ENCODE results near the gene FAM124A. TPM values are rescaled to one million over a fixed set of nuclear protein-coding genes. Genes with fewer than 3 reads are reported as not detected.

The FAM124A gene
- polyA plus RNA-seq, 2 donors, result 0.43 to 0.64 TPM

DNA sequence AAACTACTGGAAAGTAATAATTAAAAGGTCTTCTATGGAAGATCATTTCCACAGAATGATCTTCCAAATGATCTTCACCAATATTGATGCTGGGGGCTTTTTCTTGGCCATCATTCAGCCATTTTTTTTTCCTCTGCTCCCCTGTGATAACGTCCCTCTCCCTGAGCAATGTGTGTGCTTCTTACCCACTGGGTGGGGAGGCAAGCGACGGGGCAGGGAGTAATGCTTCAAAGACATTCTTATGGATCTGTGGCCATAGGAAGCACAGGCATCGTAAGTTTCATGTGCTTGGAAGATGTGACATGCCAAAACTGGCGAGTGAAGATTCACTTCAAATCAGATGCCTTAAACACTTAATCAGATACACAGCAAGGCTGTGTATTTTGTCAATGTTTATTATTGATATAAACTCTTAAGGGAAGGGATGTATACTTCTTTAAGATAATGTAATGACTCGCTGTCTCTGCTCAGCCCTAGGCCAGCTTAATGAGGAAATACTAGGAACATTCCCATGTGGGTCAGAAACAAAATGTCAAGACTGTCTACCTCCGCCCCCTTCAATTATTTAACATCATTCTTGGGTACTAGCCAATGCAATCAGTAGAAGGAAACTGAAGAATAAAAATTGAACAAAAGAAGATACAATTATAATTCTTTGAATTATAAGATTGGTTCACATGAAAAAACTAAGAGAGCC, 83.2 kb downstream of the FAM124A start:
- H3K4me1 ChIP-seq (ENCODE audit: control insufficient read depth in 2 of 2, insufficient read depth in 2 of 2, low read length in 1 of 2), result peaks cover 0 to 2% of the 10 kb centered on the region in 2 donors
- no peak overlapping the region for H3K27ac ChIP-seq (ENCODE audit: low read depth in 2 of 2, low read length in 1 of 2)
- H3K4me3 ChIP-seq (ENCODE audit: low read depth in 1 of 2, low read length in 2 of 2), result no peak overlapping the region
- 70 to 75% methylated on average over 7 of the region's 7 CpGs for WGBS, 2 donors
- H3K9me3 ChIP-seq (ENCODE audit: control insufficient read depth in 2 of 2, insufficient read depth in 1 of 2, low read depth in 1 of 2, low read length in 1 of 2), result no peaks in the 10 kb centered on the region
- H3K27me3 ChIP-seq (ENCODE audit: control insufficient read depth in 1 of 2, insufficient read depth in 2 of 2, low read length in 2 of 2), result no peaks in the 10 kb centered on the region
- no peaks in the 10 kb centered on the region for H3K36me3 ChIP-seq (ENCODE audit: control insufficient read depth in 2 of 2, insufficient read depth in 2 of 2, low read length in 1 of 2)

- no peaks in the 10 kb centered on the region for H3K27me3 ChIP-seq (ENCODE audit: control insufficient read depth in 1 of 2, insufficient read depth in 2 of 2, low read length in 2 of 2)
- H3K9me3 ChIP-seq (ENCODE audit: control insufficient read depth in 2 of 2, insufficient read depth in 1 of 2, low read depth in 1 of 2, low read length in 1 of 2), result no peaks in the 10 kb centered on the region
- WGBS, 2 donors, result 65 to 67% methylated on average over 6 of the region's 6 CpGs
- no peak overlapping the region for H3K4me3 ChIP-seq (ENCODE audit: low read depth in 1 of 2, low read length in 2 of 2)
- H3K36me3 ChIP-seq (ENCODE audit: control insufficient read depth in 2 of 2, insufficient read depth in 2 of 2, low read length in 1 of 2), result no peaks in the 10 kb centered on the region
- peaks cover 0 to 2% of the 10 kb centered on the region in 2 donors for H3K4me1 ChIP-seq (ENCODE audit: control insufficient read depth in 2 of 2, insufficient read depth in 2 of 2, low read length in 1 of 2)
- H3K27ac ChIP-seq (ENCODE audit: low read depth in 2 of 2, low read length in 1 of 2), result no peak overlapping the region
Observed at GRCh38 chr13:51308781-51309180, 86.6 kb downstream of the FAM124A start.

- Histone ChIP-seq H3K4me3 (ENCODE audit: low read depth in 1 of 2, low read length in 2 of 2) (no peak overlapping the region), H3K4me1 (ENCODE audit: control insufficient read depth in 2 of 2, insufficient read depth in 2 of 2, low read length in 1 of 2) (no peaks in the 10 kb centered on the region), H3K27ac (ENCODE audit: low read depth in 2 of 2, low read length in 1 of 2) (no peak overlapping the region), H3K9me3 (ENCODE audit: control insufficient read depth in 2 of 2, insufficient read depth in 1 of 2, low read depth in 1 of 2, low read length in 1 of 2) (no peaks in the 10 kb centered on the region), H3K36me3 (ENCODE audit: control insufficient read depth in 2 of 2, insufficient read depth in 2 of 2, low read length in 1 of 2) (no peaks in the 10 kb centered on the region), H3K27me3 (ENCODE audit: control insufficient read depth in 1 of 2, insufficient read depth in 2 of 2, low read length in 2 of 2) (no peaks in the 10 kb centered on the region)
- WGBS, 2 donors, result 84 to 87% methylated on average over 2 of the region's 2 CpGs
Observed at GRCh38 chr13:51311231-51311630, 89.0 kb downstream of the FAM124A start.

DNA sequence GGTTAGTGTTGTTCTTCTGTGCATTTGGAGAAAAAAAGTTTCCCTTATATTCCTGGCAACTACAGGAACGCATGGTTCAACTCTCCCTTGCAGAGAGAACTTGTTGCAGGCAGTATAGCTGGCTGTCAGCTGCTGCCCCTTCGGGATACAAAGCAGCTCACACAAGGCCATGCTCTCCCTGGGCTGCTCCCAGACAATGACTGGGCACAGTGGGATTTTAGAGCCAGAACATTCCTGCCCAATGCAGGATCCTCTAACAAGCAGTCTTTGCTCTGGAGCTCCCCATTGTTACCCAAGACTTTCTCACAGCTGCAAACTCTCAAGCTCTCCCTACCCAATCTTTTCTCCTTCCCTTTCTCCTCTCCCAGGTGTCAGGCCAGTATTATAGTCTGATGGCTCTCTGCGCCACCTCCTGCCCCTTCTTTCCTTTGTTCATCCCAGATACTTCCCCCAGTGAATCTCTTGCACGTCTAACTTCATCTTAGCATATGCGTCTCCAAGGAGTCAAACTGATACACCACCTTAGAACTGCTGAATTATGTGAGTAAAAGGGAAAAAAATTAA, 89.8 kb downstream of the FAM124A start:
- Histone ChIP-seq H3K9me3 (ENCODE audit: control insufficient read depth in 2 of 2, insufficient read depth in 1 of 2, low read depth in 1 of 2, low read length in 1 of 2) (no peaks in the 10 kb centered on the region), H3K36me3 (ENCODE audit: control insufficient read depth in 2 of 2, insufficient read depth in 2 of 2, low read length in 1 of 2) (no peaks in the 10 kb centered on the region), H3K27ac (ENCODE audit: low read depth in 2 of 2, low read length in 1 of 2) (no peak overlapping the region), H3K27me3 (ENCODE audit: control insufficient read depth in 1 of 2, insufficient read depth in 2 of 2, low read length in 2 of 2) (no peaks in the 10 kb centered on the region), H3K4me1 (ENCODE audit: control insufficient read depth in 2 of 2, insufficient read depth in 2 of 2, low read length in 1 of 2) (no peaks in the 10 kb centered on the region), H3K4me3 (ENCODE audit: low read depth in 1 of 2, low read length in 2 of 2) (no peak overlapping the region)
- 85 to 89% methylated on average over 5 of the region's 5 CpGs for WGBS, 2 donors

DNA sequence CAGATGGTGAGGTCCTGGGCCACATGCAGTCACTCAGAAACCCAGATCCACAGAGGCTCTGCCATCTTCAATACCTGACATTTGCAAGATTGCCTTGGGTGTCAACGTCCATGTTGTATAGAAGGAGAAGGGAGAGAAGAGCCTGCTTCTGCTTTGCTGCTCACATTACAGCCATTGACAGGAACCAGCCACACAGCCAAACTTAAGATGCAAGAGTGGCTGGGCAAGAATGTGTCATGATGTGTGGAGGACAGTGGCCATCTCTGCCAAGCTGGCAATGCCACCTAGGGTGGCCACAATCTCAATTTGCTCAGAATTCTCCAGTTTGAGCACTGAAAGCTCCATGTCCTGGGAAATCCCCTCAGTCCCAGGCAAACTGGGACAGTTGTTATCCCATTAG, 91.4 kb downstream of the FAM124A start:
- Histone ChIP-seq H3K9me3 (ENCODE audit: control insufficient read depth in 2 of 2, insufficient read depth in 1 of 2, low read depth in 1 of 2, low read length in 1 of 2) (no peaks in the 10 kb centered on the region), H3K27ac (ENCODE audit: low read depth in 2 of 2, low read length in 1 of 2) (no peak overlapping the region), H3K4me1 (ENCODE audit: control insufficient read depth in 2 of 2, insufficient read depth in 2 of 2, low read length in 1 of 2) (no peaks in the 10 kb centered on the region), H3K36me3 (ENCODE audit: control insufficient read depth in 2 of 2, insufficient read depth in 2 of 2, low read length in 1 of 2) (no peaks in the 10 kb centered on the region), H3K27me3 (ENCODE audit: control insufficient read depth in 1 of 2, insufficient read depth in 2 of 2, low read length in 2 of 2) (no peaks in the 10 kb centered on the region), H3K4me3 (ENCODE audit: low read depth in 1 of 2, low read length in 2 of 2) (no peak overlapping the region)
- WGBS, 2 donors, result 71 to 80% methylated on average over 1 of the region's 1 CpG

DNA sequence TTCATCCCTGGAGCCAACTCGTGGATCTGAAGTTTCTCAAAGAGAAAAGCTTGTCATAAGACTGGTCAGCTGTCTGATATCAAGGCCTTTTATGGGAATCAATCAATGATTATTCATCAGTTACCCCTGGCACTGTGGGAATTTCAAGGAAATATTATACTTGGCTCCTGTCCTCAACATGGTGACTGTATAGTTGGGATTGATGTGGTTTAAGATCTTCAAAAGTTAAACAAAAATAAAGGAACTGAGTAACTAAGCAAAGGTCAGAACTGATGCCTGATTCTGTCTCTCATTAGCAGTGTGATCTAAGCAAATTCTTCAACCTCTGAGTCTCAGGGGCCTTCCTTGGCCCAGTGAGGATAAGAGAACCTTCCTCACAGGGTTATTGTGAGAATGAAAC, 95.1 kb downstream of the FAM124A start:
- WGBS, 2 donors, result 59 to 71% methylated on average over 1 of the region's 1 CpG
- H3K27me3 ChIP-seq (ENCODE audit: control insufficient read depth in 1 of 2, insufficient read depth in 2 of 2, low read length in 2 of 2), result no peaks in the 10 kb centered on the region
- no peaks in the 10 kb centered on the region for H3K36me3 ChIP-seq (ENCODE audit: control insufficient read depth in 2 of 2, insufficient read depth in 2 of 2, low read length in 1 of 2)
- H3K27ac ChIP-seq (ENCODE audit: low read depth in 2 of 2, low read length in 1 of 2), result no peak overlapping the region
- no peaks in the 10 kb centered on the region for H3K4me1 ChIP-seq (ENCODE audit: control insufficient read depth in 2 of 2, insufficient read depth in 2 of 2, low read length in 1 of 2)
- no peak overlapping the region for H3K4me3 ChIP-seq (ENCODE audit: low read depth in 1 of 2, low read length in 2 of 2)
- H3K9me3 ChIP-seq (ENCODE audit: control insufficient read depth in 2 of 2, insufficient read depth in 1 of 2, low read depth in 1 of 2, low read length in 1 of 2), result no peaks in the 10 kb centered on the region

DNA sequence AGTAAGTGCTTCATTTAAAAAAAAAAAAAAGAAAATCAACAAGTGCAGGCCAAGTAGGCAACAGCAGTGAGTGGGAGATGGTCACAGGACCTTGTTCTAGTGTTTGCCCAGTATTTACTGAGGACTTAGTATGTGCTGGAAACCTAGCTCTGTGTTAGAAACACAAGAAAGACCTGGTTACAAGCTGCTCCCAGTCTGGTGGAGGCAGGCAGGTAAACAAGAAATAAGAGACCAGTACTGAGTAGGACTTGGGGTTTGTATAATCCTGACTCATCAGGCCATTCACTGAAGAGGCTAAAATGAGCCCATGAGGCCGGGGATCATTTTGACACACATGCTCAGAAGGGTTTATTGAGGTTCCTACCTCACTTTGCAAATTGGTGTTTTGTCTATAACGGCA, 95.8 kb downstream of the FAM124A start:
- 83 to 94% methylated on average over 2 of the region's 2 CpGs for WGBS, 2 donors
- H3K4me1 ChIP-seq (ENCODE audit: control insufficient read depth in 2 of 2, insufficient read depth in 2 of 2, low read length in 1 of 2), result no peaks in the 10 kb centered on the region
- no peaks in the 10 kb centered on the region for H3K36me3 ChIP-seq (ENCODE audit: control insufficient read depth in 2 of 2, insufficient read depth in 2 of 2, low read length in 1 of 2)
- H3K9me3 ChIP-seq (ENCODE audit: control insufficient read depth in 2 of 2, insufficient read depth in 1 of 2, low read depth in 1 of 2, low read length in 1 of 2), result no peaks in the 10 kb centered on the region
- H3K4me3 ChIP-seq (ENCODE audit: low read depth in 1 of 2, low read length in 2 of 2), result no peak overlapping the region
- H3K27ac ChIP-seq (ENCODE audit: low read depth in 2 of 2, low read length in 1 of 2), result no peak overlapping the region
- H3K27me3 ChIP-seq (ENCODE audit: control insufficient read depth in 1 of 2, insufficient read depth in 2 of 2, low read length in 2 of 2), result no peaks in the 10 kb centered on the region

- H3K36me3 ChIP-seq (ENCODE audit: control insufficient read depth in 2 of 2, insufficient read depth in 2 of 2, low read length in 1 of 2), result no peaks in the 10 kb centered on the region
- H3K27ac ChIP-seq (ENCODE audit: low read depth in 2 of 2, low read length in 1 of 2), result no peak overlapping the region
- no peaks in the 10 kb centered on the region for H3K4me1 ChIP-seq (ENCODE audit: control insufficient read depth in 2 of 2, insufficient read depth in 2 of 2, low read length in 1 of 2)
- H3K27me3 ChIP-seq (ENCODE audit: control insufficient read depth in 1 of 2, insufficient read depth in 2 of 2, low read length in 2 of 2), result no peaks in the 10 kb centered on the region
- 79 to 85% methylated on average over 3 of the region's 3 CpGs for WGBS, 2 donors
- H3K4me3 ChIP-seq (ENCODE audit: low read depth in 1 of 2, low read length in 2 of 2), result no peak overlapping the region
- no peaks in the 10 kb centered on the region for H3K9me3 ChIP-seq (ENCODE audit: control insufficient read depth in 2 of 2, insufficient read depth in 1 of 2, low read depth in 1 of 2, low read length in 1 of 2)
Observed at GRCh38 chr13:51318876-51319275, 96.7 kb downstream of the FAM124A start.

- H3K36me3 ChIP-seq (ENCODE audit: control insufficient read depth in 2 of 2, insufficient read depth in 2 of 2, low read length in 1 of 2), result no peaks in the 10 kb centered on the region
- H3K4me3 ChIP-seq (ENCODE audit: low read depth in 1 of 2, low read length in 2 of 2), result no peak overlapping the region
- no peaks in the 10 kb centered on the region for H3K4me1 ChIP-seq (ENCODE audit: control insufficient read depth in 2 of 2, insufficient read depth in 2 of 2, low read length in 1 of 2)
- H3K27ac ChIP-seq (ENCODE audit: low read depth in 2 of 2, low read length in 1 of 2), result no peak overlapping the region
- no peaks in the 10 kb centered on the region for H3K27me3 ChIP-seq (ENCODE audit: control insufficient read depth in 1 of 2, insufficient read depth in 2 of 2, low read length in 2 of 2)
- H3K9me3 ChIP-seq (ENCODE audit: control insufficient read depth in 2 of 2, insufficient read depth in 1 of 2, low read depth in 1 of 2, low read length in 1 of 2), result no peaks in the 10 kb centered on the region
- WGBS, 2 donors, result 77 to 81% methylated on average over 2 of the region's 2 CpGs
Observed at GRCh38 chr13:51321836-51322235, 99.6 kb downstream of the FAM124A start.

GRCh38 chr13:51322826-51323225, 100.6 kb downstream of the FAM124A start:
- no peaks in the 10 kb centered on the region for H3K36me3 ChIP-seq (ENCODE audit: control insufficient read depth in 2 of 2, insufficient read depth in 2 of 2, low read length in 1 of 2)
- WGBS, 2 donors, result 73 to 83% methylated on average over 3 of the region's 3 CpGs

More at GRCh38 chr13:51322826-51323225, 100.6 kb downstream of the FAM124A start:
- H3K4me3 ChIP-seq (ENCODE audit: low read depth in 1 of 2, low read length in 2 of 2), result no peak overlapping the region
- H3K27me3 ChIP-seq (ENCODE audit: control insufficient read depth in 1 of 2, insufficient read depth in 2 of 2, low read length in 2 of 2), result no peaks in the 10 kb centered on the region
- H3K27ac ChIP-seq (ENCODE audit: low read depth in 2 of 2, low read length in 1 of 2), result no peak overlapping the region
- H3K9me3 ChIP-seq (ENCODE audit: control insufficient read depth in 2 of 2, insufficient read depth in 1 of 2, low read depth in 1 of 2, low read length in 1 of 2), result no peaks in the 10 kb centered on the region
- H3K4me1 ChIP-seq (ENCODE audit: control insufficient read depth in 2 of 2, insufficient read depth in 2 of 2, low read length in 1 of 2), result no peaks in the 10 kb centered on the region
